GM19324 (cell line): ENCODE measurements around the gene SEC63.
"Not testable (repeated sequence)": the region's sequence is repeated elsewhere in the genome, so short reads cannot be mapped to it uniquely, and the experiment has no call there.

Source experiments
- ATAC-seq: cut with Tn5 transposase; IDR thresholded peaks from one replicate; pipeline ENCODE4 v1.9.1; 2021; ENCODE audit warnings: mild to moderate bottlenecking, moderate library complexity; ENCODE audit not compliant: unreplicated experiment, low FRiP score

Gene SEC63, protein sequence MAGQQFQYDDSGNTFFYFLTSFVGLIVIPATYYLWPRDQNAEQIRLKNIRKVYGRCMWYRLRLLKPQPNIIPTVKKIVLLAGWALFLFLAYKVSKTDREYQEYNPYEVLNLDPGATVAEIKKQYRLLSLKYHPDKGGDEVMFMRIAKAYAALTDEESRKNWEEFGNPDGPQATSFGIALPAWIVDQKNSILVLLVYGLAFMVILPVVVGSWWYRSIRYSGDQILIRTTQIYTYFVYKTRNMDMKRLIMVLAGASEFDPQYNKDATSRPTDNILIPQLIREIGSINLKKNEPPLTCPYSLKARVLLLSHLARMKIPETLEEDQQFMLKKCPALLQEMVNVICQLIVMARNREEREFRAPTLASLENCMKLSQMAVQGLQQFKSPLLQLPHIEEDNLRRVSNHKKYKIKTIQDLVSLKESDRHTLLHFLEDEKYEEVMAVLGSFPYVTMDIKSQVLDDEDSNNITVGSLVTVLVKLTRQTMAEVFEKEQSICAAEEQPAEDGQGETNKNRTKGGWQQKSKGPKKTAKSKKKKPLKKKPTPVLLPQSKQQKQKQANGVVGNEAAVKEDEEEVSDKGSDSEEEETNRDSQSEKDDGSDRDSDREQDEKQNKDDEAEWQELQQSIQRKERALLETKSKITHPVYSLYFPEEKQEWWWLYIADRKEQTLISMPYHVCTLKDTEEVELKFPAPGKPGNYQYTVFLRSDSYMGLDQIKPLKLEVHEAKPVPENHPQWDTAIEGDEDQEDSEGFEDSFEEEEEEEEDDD

DNA sequence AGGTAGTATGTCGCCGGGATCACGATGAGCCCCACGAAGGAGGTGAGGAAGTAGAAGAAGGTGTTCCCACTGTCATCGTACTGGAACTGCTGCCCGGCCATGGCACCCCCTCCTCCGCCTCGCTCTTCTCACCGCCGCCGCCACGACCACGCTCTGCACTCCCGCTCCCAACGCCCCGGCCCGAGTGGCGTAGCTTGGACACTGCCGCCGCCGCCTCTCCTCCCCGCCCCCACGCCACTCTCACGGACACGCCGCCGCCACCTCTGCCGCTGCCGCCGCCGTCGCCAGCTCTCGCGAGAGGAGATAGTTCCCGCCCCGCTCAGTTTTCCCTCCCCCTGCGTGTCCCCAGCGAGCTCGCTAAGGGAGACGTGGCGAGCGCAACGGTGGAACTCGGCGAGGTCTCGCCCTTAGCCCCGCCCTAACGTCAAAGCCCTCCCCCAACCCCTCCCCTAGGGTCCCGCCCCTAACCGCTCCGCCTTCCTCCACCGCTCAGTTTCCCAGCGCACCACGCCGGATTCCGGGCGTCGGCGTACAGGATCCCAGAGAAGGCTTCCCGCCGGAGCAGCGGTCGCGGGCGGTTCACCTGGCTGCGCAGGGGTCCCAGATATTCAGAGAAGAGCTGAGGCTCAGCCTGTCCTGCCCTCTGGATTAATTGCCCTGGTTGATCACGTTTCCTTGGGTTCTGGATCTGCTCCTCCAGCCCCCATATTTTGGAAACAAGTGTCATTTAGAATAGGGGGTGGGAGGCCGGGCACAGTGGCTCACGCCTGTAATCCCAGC, at the start of gene SEC63:
Gene SEC63 (minus strand): TSS at position 300 of the 780 bp plus-strand sequence. CDS start 199 bp downstream, at position 101.
- ATAC-seq, result peak; percentile 89

DNA sequence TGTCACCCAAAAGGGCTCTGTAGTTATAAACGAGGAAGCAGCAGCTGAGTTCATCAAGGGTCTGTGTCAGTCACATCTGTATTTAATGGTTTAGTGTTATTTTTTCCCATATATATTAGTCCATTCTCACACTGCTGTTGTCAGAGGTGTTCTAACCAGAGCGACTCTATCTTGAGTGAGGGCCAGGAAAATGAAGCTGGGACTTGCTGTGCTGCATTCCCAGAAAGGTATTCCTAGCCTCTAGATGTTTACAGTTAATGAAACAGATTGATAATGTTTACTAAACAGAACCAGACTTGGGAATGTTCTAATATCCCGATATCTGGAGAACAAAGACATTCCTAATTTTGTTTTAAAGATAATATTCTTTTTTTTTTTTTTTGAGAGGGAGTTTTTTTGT, 48.0 kb upstream of the SEC63 start:
- ATAC-seq, result no peak

DNA sequence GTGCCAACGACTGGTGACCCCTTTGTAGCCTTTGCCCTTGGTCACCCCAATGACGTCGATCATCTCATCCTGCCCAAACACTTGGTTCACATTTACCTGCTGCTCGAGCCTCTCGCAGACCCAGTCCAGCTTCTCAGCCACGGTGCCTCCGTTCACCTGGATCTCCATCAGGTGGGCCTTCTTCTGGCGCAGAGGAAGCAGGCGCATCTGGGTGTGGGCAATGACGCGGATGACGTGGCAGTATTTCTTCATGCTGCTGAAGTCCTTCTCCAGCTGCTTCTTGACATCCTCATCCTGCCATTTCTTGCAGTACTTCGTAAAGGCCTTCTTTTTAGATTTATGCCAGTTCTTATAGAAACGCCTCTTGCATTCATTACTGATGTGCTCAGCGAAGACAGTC, 46.9 kb upstream of the SEC63 start:
- no peak for ATAC-seq

DNA sequence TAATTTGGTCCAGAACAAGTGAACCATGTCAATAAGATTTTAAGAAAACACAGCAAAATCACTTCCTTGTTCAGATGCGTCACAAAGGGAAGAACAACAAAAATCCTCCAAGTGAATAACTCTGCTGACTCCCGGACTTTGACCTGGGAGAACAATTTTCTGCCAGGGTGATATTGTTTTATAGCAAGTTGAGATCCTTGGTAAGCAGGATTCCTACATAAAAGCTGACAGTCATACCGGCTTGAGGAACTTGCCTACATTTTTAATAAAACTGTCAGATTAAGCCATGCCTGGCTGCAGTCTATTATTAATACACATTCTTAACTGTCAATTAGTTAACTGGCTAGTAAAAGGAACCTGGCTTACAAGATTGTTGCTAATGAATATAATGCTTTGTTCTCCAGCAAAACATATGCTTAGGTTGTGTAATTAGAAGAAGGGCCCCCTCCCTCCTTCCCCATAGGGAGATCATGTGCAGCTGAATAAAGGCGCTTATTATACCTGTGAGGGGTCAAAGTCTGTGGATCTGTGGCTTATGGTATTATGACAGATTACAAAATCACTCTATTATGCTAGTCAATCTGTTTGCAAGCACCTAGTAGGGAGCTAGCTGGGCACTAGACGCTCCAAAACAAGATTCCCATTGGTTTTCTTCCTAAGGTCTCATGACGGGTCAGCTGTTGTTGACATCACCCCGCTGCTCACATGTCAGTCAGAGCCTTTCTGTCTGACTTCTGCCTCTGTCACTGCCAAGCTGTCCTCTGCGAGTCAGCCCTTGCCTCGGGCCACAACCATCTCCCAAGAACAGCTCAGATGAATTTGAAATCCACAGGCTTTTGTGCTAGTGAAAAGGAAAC, 44.6 kb upstream of the SEC63 start:
- ATAC-seq, result no peak

DNA sequence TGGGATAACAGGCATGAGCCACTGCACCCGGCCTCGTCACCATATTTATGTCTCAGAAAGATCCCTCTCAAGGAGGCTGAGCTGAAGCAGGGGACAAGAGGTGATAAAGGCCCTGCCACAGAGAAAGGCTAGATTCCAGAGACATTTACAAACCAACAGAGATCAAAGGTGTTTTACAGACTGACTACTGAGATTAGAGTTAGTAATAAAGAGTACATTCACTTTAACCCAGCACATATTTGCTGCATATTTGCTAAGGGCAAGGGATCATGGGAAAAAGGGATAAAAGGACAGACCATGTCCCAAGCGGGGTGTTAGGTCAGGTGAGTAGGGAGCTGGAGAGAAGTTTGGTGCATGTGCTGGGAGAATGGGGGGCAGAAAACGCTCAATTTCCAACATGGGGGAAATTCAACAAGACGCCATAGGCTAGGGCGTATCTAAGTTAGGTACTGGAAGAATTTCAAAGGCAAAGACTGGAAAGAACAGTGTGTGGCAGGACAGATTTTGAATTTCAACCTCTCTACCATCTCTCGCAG, 43.8 kb upstream of the SEC63 start:
- no peak for ATAC-seq

DNA sequence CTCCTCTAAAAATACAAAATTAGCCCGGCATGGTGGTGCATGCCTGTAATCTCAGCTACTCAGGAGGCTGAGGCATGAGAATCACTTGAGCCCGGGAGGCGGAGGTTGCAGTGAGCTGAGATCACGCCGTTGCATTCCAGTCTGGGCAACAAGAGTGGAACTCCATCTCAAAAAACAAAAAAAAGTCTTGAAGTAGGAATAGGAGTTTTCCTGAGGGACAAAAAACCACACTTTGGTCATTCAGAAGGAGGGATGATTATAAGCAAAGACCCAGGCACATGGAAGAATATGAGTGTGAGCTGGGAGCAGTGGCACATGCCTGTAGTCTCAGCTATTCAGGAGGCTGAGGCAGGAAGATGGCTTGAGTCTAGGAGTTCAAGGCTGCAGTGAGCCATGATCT, 42.3 kb upstream of the SEC63 start:
- ATAC-seq, result not testable (repeated sequence)

DNA sequence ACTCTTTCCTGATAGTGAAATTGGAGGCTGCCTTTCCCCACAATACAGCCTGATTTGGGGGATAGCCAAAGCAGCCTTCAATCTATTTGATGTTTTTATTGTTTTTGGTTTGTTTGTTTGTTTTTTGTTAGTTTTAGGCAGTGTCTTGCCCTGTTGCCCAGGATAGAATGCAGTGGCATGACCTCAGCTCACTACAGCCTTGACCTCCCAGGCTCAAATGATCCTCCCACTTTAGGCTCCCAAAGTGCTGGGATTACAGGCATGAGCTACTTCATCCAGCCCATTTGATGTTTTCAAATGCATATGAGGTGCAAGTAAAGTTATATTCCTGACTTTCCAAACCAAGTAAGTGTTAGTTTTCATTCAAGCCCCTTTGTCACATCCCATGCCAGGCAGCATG, 41.3 kb upstream of the SEC63 start:
- no peak for ATAC-seq

DNA sequence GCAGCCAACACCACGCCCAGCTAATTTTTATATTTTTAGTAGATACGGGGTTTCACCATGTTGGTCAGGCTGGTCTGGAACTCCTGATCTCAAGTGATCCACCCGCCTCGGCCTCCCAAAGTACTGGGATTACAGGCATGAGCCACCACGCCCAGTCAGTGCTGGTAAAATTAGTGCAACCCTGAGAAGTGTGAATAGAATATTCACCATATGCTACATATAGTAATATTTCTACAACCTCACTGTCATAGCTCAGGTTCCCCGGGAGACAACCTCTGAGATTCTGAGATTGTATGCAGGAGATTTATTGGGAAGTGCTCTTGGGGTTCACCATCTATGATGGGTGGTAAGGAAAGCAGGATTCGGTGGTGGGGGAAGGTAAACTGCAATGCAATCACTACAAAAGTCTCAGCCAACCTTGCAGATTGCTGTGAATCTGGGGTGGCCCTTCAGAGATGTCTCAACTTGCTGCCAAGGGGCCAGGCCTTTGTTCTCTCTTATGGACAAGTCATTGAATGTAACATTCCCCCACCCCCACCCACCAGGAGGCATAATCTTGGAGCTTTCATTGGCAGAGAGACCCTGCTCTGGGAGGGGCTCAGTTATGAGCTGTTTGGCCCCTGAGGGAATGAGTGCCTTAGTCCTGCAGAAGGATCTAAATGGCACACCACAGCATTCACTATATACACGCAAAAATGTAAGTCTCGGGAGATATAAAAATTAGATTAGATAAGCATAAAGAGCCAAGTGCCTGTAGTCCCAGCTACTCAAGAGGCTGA, 34.0 kb upstream of the SEC63 start:
- ATAC-seq, result no peak

DNA sequence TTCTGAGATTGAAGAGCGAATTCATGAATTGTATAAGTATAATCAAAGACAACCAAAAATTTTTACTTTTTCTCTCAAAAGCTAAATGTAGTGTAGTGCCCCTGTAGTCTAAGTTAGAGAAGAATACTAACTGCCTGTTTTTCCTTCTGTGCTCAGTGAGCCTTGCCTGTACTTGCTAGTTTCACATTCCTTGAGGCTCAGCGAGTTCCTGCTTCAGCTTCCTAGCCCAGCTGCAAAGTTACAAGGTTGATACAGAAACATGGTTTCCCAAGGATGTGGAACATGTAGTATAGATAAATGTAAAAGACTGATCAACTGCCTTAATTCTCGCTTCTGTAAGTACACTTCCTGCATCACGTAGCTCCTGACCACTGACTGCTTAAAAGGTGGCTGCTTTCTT, 33.1 kb upstream of the SEC63 start:
- ATAC-seq, result no peak

DNA sequence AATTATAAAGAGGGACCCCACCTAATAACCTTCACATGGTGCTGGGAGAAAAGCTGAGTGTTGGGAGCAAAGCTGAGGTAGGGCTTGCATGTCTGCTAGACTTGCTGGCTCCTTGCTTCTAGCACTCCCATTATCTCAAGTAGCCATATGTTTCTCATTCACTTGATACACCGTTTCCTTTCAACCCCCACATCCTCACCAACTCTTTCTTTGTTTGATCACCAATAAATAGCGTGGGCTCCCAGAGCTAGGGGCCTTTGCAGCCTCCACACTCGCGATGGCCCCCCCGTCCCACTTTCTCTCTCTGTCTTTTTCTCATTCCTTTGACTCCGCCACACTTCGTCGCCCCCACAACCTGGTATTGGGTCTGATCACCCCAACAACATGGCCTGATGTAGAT, 32.6 kb upstream of the SEC63 start:
- ATAC-seq, result not testable (repeated sequence)

DNA sequence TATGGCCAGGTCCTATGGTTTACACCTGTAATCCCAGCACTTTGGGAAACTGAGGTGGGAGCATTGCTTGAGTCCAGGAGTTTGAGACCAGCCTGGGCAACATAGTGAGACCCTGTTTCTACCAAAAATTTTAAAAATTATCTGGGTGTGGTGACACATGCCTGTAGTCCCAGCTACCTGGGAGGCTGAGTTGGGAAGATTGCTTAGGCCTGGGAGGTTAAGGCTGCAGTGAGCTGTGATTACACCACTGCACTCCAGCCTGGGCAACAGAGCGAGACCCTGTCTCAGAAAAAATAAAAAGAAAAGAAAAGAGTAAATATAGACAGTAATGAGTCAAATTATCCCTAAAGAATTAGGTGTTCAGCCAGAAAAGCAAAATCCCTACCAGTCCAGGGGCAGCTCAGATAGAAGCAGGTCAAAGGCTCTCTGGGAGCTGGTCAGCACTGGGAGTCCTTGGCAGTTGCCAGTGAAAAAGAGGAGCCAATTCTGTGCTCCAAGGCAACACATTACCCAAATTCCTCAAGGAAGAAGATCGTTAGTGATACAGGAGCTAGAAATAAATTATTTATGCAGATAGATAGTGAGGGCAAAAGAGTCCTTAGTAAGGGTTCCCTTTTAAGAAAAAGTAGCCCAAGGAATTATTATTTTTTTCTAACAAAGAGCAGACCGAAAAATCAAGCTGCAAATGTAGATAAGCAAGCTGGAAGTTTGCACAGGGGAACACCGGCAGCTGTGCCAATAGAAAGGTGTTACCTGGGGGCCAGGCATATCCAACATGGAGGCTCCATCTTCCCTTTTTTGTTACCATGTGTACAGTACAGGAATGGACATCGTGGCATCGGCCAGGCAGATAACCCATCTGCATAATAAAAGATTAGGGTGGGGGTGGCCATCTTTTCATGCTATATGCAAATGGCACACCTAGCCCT, 31.4 kb upstream of the SEC63 start:
- ATAC-seq, result no peak

DNA sequence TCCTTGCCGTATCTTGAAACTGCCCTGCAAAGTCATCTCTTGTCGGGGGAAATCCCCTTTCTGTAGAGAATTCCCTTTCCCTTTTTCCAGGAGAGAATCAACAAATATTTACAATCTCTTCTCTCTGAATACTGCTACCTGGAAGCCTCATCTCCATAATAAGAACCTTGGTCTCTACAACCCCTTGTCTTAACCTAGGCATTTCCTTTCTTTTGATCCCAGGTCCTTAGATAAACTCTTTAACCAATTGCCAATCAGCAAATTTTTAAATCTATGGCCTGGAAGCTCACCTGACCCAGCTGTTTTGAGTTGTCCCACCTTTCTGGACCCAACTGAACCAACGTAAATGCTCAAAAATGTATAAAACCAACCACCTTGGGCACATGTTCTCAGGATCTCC, 30.6 kb upstream of the SEC63 start:
- no peak for ATAC-seq

DNA sequence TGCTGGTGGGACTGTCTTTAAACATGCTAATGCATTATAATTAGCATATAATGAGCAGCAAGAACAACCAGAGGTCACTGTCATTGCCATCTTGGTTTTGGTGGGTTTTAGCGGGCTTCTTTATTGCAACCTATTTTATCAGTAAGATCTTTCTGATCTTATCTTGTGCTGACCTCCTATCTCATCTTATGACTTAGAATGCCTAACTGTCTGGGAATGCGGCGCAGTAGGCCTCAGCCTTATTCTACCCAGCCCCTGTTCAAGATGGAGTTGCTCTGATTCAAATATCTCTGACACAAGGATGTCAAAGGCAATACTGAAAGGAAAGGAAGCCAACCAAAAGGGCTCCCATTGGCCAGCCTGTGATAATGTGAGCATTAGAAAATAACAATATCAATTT, 29.8 kb upstream of the SEC63 start:
- no peak for ATAC-seq

DNA sequence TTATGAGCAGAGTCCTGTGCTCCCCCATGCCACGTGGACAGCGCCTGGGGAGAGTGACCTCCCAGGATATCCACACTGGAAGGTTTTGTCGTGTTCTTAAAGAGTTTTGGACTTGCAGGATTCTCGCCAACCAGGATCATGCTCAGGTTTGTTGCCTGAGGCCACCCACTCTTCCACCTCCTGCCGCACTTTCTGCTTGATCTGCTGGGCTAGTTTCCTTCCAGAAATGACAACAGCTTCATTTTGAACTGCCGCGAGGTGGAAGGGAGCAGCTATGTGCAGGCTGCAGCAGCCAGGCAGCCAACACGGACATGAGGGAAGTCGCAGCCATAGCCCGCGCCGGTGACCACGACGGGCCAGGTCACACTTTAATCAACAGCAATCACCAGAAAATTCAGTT, 27.7 kb upstream of the SEC63 start:
- no peak for ATAC-seq

DNA sequence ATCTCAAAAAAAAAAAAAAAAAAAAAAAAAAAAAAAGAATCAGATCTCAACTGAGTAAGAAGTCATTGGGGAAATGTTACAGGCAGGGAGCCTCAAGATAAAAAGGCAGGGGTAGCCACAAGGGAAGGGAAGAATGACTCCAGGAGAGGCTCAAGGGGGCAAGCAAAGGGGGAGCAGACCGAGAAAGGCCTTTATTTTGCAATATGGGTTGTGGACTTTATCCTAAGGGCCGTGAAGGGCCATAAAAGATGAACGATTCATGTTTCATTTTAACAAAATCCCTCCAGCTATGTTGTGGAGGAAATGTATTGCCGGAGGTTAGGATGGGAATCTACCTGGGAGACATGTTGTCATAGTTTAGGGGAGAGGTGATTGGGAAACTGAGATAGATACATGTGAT, 25.8 kb upstream of the SEC63 start:
- no peak for ATAC-seq

DNA sequence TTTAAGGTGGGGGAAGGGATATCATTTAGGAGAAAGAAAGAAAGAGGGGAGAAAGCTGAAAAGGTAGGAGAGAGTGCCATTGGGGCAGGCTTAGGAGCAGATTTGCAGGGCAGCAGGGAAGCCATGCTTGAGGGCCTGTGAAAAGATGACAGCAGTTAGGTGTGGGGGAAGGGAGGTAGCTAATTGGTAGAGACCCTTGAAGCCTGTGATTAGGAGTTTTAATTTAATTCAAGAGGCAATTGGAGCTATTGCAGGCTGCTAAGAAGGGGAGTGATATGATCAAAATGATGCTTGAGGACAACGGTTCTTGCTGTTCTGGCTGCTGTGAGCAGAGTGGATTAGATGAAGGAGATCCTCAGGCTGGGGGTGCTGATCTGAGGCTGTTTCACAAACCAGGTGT, 24.5 kb upstream of the SEC63 start:
- ATAC-seq, result no peak

DNA sequence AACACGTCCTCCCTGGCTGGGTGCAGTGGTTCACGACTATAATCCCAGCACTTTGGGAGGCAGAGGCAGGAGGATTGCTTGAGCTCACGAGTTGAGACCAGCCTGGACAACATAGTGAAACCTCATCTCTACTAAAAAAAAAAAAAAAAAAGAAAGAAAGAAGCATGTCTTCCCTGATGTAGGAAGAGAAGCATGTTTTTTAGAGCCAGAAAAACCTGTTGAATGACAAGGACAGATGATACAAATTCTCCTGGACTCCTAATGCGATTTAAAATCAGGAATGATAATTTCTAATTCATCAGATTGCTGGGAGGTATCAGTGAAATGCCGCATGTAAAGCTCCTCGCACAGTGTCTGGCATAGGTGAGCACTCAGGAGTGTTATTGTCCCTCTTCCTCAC, 23.7 kb upstream of the SEC63 start:
- no peak for ATAC-seq

DNA sequence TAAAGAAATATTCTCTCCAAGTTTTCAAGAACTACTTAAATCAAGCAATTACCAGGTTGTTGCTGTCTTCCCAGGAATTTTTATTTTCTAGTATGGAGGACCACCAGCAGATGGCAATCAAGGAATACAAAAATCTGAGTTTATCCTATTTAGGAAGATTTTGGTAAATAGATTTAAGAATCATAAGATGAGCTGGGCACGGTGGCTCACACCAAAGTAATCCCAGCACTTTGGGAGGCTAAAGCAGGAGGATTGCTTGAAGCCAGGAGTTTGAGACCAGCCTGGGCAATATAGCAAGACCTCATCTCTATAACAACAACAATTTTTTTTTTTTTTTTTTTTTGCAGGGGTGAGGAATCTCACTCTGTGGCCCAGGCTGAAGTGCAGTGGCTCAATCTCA, 19.3 kb upstream of the SEC63 start:
- no peak for ATAC-seq
